H4 (cell line): ENCODE data around the gene HTT. TPM values are rescaled to one million over a fixed set of nuclear protein-coding genes. Genes with fewer than 3 reads are reported as not detected.

Experiments used
- DNase-seq: peaks from one replicate; pipeline ENCODE4 v3.0.0-alpha.2; 2015; ENCODE audit warnings: low spot score
- total RNA-seq: library from RNA; depleted of rRNA; stranded (reverse); fragments of >200 nt; shearing (Covaris generic); gene quantifications from 2 replicates; pipeline ENCODE4 v1.2.3, GENCODE V29; 2014; rRNA removed

The HTT gene
- total RNA-seq, 1 experiment from 2014 or later, result 23.9 TPM

DNA sequence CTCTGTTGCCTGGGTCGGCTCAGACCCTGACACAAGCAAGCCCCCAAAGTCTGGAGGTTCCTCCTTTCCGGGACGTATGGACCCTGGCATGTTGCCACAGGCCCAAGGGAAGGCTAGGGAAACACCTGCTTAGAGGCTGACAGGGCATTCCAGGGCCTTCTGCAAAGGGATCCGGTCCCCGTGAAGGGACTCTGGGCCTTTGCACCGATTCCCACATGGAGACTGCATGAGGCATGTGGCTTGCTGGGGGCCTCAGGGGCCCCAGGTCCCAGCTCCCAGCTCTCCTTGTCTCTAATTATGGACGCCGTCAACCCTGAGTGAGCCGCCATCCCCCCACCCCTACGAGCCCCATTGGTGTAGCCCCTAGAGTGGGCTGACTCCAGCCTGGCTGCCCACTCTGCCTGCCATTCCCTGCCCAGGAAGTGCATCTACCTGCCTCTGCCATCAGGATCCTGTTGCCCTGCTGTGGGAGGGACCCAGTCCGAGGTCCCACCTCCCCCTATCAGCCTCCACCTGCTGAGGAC, 214.2 kb downstream of the HTT start:
- DNase-seq, result no peak

DNA sequence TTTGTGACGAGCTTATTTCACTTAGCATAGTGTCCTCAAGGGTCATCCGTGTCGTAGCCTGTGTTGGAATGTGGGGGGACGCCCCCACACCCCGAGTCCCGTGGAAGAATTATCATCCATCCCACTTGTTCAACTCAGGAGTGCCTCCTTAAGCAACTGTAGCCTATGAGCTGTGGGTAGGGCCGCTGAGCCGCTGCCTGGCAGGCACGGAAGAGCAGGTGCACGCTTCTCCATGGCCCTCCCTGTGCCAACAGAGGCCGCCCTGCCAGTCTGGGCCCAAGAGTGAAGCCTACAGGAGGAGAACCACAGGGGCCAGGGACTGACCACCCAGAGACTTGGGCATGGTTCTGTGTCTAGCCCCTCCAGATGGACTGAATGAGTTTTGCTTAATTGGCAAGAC, 216.0 kb downstream of the HTT start:
- DNase-seq, result no peak

DNA sequence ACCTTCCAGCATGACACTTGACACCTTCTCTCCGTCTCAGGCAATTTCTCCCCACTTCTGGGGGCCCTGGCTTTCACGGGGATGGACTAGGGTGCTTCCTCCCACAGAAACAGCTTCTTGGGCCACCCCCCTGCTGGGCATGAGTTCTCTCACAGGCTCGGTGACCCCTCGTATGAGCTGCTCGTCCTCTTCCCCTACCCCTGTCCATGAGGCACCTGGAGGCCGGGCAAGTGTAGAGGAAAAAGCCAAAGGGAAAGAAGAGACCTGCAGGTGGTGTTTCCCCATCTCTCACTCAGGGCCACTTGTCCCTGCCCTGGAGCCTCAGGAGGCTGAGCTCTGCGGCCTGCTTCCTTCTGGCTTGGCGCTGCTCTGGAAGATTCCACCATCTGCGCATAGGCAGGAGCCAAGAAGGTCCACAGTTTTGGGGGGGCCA, 216.4 kb downstream of the HTT start:
- no peak for DNase-seq

DNA sequence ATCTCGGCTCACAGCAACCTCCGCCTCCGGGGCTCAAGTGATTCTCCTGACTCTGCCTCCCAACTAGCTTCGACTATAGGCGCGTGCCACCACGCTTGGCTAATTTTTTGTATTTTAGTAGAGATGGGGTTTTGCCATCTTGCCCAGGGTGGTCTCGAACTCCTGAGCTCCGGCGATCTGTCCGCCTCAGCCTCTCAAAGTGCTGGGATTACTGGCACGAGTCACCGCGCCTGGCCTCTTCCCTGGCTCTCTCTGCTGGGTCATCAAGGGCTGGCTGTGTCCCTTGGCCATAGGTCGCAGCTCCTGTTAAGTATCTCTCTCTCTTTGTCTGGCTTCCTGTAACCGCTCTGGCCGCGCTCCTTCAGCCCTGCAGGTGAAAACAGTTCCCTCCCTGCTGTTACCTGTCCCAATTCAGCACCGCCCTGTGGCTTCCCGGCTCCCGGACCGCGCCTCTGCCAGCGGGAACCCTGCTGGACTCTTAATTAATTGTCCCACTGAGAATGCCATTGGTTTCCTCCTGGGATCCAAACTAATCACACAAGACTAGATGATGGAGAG, 217.0 kb downstream of the HTT start:
- DNase-seq, result peak; percentile 18

DNA sequence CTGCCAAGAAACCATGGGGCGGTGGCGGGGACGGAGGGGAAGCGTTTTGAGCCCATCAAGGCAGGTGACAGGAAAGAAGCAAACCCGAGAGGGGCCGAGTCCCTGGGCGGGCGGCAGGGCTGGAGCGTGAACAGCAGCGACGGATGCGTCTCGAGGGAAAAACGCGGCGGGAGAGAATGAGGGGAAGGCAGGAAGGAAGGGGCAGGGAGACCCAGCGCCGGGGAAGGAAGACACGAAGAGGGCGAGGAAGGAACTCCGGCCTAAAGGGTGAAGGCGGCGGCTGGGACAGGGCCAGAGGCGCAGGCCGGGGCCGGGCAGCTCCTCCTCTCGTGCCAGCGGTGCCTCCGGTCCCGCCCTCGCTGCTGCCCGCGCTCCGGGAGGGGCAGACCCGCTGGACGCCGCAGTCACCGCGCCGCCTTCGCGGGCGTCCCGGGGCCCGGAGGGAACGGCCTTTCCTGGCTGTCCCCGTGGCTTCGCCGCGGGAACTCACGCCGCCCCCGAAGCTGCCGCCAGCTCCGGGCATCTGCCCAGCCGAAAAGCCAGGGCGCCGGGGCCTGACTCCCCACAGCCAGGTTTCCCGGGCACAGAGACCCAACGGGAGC, 217.6 kb downstream of the HTT start:
- DNase-seq, result peak; percentile 49

DNA sequence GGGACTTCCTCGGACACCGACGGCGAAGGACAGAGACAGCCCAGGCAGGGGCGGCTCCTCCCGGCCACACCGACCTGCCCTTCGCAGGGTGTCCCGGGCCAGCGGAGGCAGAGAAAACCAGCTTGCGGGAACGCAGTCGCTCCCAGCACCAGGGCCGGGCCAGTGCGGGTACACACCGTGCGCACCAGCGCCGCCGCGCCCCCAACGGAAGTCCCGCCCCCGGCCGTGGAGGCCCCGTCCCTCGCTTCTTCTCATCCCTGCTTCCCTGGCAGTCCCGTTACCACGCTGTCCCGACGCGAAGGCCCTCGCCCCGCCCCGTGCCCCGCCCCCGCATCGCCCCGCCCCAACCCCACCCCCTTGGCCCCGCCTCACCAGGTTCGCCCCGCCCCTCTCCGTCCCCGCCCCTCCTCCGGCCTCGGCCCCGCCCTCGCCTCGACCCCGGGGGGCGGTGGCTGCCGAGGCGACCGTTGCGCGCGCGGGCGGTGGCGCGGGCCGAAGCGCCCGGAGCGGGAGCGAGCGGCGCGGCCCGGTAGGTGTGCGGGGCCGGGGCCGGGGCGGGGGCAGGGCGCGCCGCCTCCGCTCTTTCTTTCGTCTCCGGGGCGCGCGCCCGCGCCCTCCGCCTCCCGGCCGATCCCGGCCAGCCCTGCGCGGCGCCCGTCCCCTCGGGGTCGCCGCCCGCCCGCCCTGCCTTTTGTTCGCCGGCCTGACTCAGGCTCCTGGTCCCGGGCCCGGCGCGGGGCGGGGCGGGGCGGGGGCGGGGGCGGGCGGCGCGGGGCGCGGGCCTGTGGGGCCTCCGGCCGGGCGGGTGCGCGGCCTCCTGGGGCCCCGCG, 218.3 kb downstream of the HTT start, which contains the start of gene RGS12:
RGS12 (plus strand) TSS at position 451 of the 830 bp plus-strand sequence. CDS start 23,150 bp downstream, outside the sequence.
- DNase-seq, result peak; percentile 94

Other genes starting within 250 kb of the HTT start
- 117 and 125 TPM in 2 replicates for gene ADD1, start 230.8 kb upstream of the HTT start, total RNA-seq
- gene NOP14, start 111.3 kb upstream of the HTT start, total RNA-seq, result 15.8 and 18.8 TPM in 2 replicates
- gene GRK4, start 111.1 kb upstream of the HTT start, total RNA-seq, result 1.6 and 3.3 TPM in 2 replicates
- not detected in 2 replicates for gene HTT-AS, start 143 bp upstream of the HTT start, total RNA-seq
- 0.19 and 1.3 TPM in 2 replicates for gene MSANTD1, start 174.5 kb downstream of the HTT start, total RNA-seq
- 13.6 and 16.6 TPM in 2 replicates for gene RGS12, start 218.3 kb downstream of the HTT start, total RNA-seq